Measurements from ENCODE around the gene ADCY10. TPM values are rescaled to one million over a fixed set of nuclear protein-coding genes. Genes with fewer than 3 reads are reported as not detected.

The ADCY10 gene
- total and polyA plus RNA-seq, 12 donors = 0.10 to 0.70 (median 0.17) TPM

- intact Hi-C loops (cut with DNase I) = no loop called here
- 100% methylated on average over 1 of the region's 1 CpG for WGBS, 2 donors
- no peak for ATAC-seq
- Histone ChIP-seq H3K9me3 (no peaks in the 10 kb centered on the region), H3K4me1 (peaks cover 10 to 50% (median 32%) of the 10 kb centered on the region in 9 donors), H3K27ac (peak overlapping the region in 1 of 10 donors; percentile 85), H3K27me3 (no peaks in the 10 kb centered on the region), H3K36me3 (peaks cover 0 to 23% (median 8%) of the 10 kb centered on the region in 9 donors), H3K4me3 (no peak overlapping the region)
- no peak for DNase-seq
- TF ChIP-seq CTCF (IDR thresholded peaks at IDR 0.05) = no peak
These were observed 119.9 kb downstream of the ADCY10 start for GRCh38 chr1:167794043-167794442.

DNA sequence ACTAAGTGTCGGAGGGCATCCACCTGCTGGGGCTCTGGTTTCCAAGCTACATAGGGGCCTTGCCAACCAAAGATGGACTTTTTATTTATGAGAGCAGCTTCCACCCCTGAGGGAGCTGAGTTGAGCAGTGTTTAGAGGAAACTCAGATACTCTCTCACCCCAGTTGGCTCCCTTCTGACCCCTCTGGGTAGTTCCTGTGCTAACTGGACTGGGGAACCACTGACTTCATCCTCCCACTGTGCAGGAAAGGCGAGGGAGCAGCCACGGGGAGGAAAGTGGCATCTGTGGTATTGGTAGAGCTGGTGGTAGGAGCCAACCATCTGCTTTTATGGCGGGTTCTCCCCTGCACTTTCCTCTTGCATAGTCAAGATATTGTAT, 121.8 kb downstream of the ADCY10 start:
- no peak for TF ChIP-seq CTCF (IDR thresholded peaks at IDR 0.05)
- ATAC-seq (peak in 3 of 8 donors; percentile 7 to 49 (median 20)), DNase-seq (no peak)
- intact Hi-C loops (cut with DNase I) = no loop called here
- peaks cover 10 to 41% (median 24%) of the 10 kb centered on the region in 9 donors for H3K4me1 ChIP-seq
- no peaks in the 10 kb centered on the region for H3K9me3 ChIP-seq
- peak overlapping the region in 2 of 10 donors; percentile 13 to 44 for H3K27ac ChIP-seq
- WGBS, 2 donors = 84 to 92% methylated on average over 4 of the region's 4 CpGs
- H3K36me3 ChIP-seq = peaks cover 0 to 41% (median 10%) of the 10 kb centered on the region in 9 donors
- no peaks in the 10 kb centered on the region for H3K27me3 ChIP-seq
- H3K4me3 ChIP-seq = no peak overlapping the region

DNA sequence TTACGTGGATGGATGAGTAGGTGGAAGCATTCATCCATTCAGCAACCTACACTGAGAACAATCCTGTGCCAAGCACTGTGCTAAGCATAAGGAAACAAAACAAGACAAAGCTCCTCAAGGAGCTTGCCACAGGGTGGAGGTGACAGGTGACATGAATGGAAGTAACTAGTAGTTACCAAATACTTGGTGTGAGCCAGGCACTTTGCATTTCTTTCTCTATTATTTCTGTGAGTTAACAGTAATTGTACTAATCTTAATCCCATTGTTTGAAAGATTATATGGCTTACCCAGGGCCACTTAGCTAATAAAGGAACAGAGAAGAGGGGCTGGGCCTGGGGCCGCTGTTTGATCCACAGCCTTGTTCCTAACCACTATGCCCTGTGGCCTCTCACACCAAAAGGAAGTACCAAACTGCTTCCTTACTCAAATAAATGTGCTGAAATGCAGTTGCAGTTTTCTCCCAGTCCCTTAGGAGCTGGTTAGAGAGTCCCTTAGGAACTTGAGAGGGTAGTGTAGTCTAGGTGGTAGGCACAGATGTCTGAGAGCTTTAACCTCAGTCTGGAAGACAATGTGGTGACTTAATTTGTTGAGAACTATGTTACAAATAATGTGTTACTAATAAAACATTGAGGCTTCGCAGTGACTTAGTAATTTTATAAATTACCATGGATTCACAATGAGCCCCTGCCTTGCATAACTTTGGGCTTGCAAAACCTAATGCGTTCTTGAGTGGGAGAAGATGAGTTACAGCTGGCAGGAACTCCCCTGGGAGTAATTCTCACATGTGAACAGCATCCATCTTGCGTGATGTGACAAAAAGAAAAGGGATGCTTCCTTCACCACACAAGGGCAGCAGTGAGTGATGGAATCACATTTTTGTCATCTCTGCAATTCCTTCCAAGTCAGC, 122.4 kb downstream of the ADCY10 start:
- intact Hi-C loops (cut with DNase I) = no loop called here
- DNase-seq (peak in 1 of 2 donors; percentile 50), ATAC-seq (peak; percentile 23 to 72 (median 43))
- H3K9me3 ChIP-seq = no peaks in the 10 kb centered on the region
- H3K4me1 ChIP-seq = peaks cover 6 to 35% (median 18%) of the 10 kb centered on the region in 9 donors
- 56 to 67% methylated on average over 5 of the region's 5 CpGs for WGBS, 2 donors
- H3K27me3 ChIP-seq = no peaks in the 10 kb centered on the region
- peaks cover 0 to 48% (median 10%) of the 10 kb centered on the region in 9 donors for H3K36me3 ChIP-seq
- peak in 1 of 9 donors; percentile 20 for TF ChIP-seq CTCF (IDR thresholded peaks at IDR 0.05)
- peak overlapping the region in 8 of 10 donors; percentile 3 to 60 (median 46) for H3K27ac ChIP-seq
- H3K4me3 ChIP-seq = no peak overlapping the region

DNA sequence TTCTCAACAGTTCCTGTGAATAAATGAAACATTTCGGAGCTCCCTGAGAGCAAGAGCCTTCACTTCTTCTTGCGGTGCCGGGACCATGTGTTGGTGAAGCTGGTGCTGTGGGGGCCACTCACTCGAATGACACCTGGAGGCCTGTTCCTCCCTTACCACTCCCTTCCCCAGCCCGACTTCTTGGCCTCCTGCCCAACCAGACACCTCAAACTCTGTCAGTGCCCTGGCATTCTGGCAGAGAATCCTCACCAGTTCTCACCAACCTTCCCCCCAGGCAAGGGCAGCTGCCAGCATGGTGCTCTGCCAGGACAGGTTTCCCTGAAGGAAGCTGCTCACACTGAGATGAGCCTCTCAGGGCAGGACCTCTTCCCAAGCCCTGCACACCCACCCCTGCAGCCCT, 123.8 kb downstream of the ADCY10 start:
- intact Hi-C loops (cut with DNase I) = no loop called here
- Histone ChIP-seq H3K4me3 (no peak overlapping the region), H3K36me3 (peaks cover 0 to 53% (median 10%) of the 10 kb centered on the region in 9 donors), H3K4me1 (peaks cover 0 to 23% (median 6%) of the 10 kb centered on the region in 9 donors), H3K9me3 (no peaks in the 10 kb centered on the region), H3K27ac (no peak overlapping the region), H3K27me3 (no peaks in the 10 kb centered on the region)
- WGBS, 2 donors = 81 to 86% methylated on average over 5 of the region's 5 CpGs
- DNase-seq (no peak), ATAC-seq (peak in 2 of 8 donors; percentile 22 to 37)
- no peak for TF ChIP-seq CTCF (IDR thresholded peaks at IDR 0.05)

All from heart right ventricle (tissue), 16 donors.